HepG2 (cell line): Measurements from ENCODE around the gene ZNF331.

Experiments
- EP300 ChIP-seq, 3 experiments: sonication (generic) in 1 of 3; formaldehyde crosslinking in 1 of 3; IDR thresholded peaks; 2 replicates each; pipeline versions ENCODE4 v1.5.1 to v1.6.1; 2011 to 2020; ENCODE audit warnings: low read depth in 2 of 3, low read length in 2 of 3, borderline replicate concordance in 1 of 3, improper control_type of control experiment in 1 of 3, mild to moderate bottlenecking in 1 of 3, missing genetic modification reagents in 1 of 3, moderate library complexity in 1 of 3
- GTF2F1 ChIP-seq: fragments of 150-350 bp; IDR thresholded peaks from 2 replicates; pipeline ENCODE4 v1.6.1; 2014; ENCODE audit warnings: low read length
- HNRNPUL1 ChIP-seq: fragments of 200-400 bp; formaldehyde crosslinking; IDR thresholded peaks from 2 replicates; pipeline ENCODE4 v1.6.1; 2017; ENCODE audit warnings: low read depth, mild to moderate bottlenecking, low read length, moderate library complexity
- JDP2 ChIP-seq: sonication (generic); formaldehyde crosslinking; IDR thresholded peaks from 2 replicates; pipeline ENCODE4 v1.8.1; 2022; ENCODE audit warnings: missing genetic modification reagents, borderline replicate concordance
- NFE2L1 ChIP-seq: sonication (generic); formaldehyde crosslinking; IDR thresholded peaks from 2 replicates; pipeline ENCODE4 v1.4.0; 2020; ENCODE audit warnings: missing genetic modification reagents, mild to moderate bottlenecking, borderline replicate concordance
- SETDB1 ChIP-seq: sonication (generic); formaldehyde crosslinking; IDR thresholded peaks from 2 replicates; pipeline ENCODE4 v1.5.1; 2020; ENCODE audit warnings: missing genetic modification reagents, mild to moderate bottlenecking, borderline replicate concordance
- ZBTB21 ChIP-seq: sonication (generic); formaldehyde crosslinking; IDR thresholded peaks from 2 replicates; pipeline ENCODE4 v1.4.0; 2020; ENCODE audit warnings: missing genetic modification reagents
- ZNF563 ChIP-seq: sonication (generic); formaldehyde crosslinking; IDR thresholded peaks from 2 replicates; pipeline ENCODE4 v1.8.0; 2022; ENCODE audit warnings: mild to moderate bottlenecking, moderate library complexity, missing genetic modification reagents
- ZSCAN22 ChIP-seq: sonication (generic); formaldehyde crosslinking; IDR thresholded peaks from 2 replicates; pipeline ENCODE4 v1.4.0; 2020; ENCODE audit warnings: mild to moderate bottlenecking, missing genetic modification reagents
- TF ChIP-seq, protein P1 (sequence below): sonication (generic); formaldehyde crosslinking; IDR thresholded peaks from 2 replicates; pipeline ENCODE4 v1.4.0; 2020; ENCODE audit warnings: missing genetic modification reagents
- TF ChIP-seq, protein P2 (sequence below): sonication (generic); formaldehyde crosslinking; IDR thresholded peaks from 2 replicates; pipeline ENCODE4 v1.5.0; 2020; ENCODE audit warnings: mild to moderate bottlenecking, missing genetic modification reagents, moderate library complexity
- TF ChIP-seq, protein P3 (sequence below): sonication (generic); formaldehyde crosslinking; conservative IDR thresholded peaks from 2 replicates; pipeline ENCODE4 v1.4.0; 2020; ENCODE audit warnings: missing genetic modification reagents

DNA sequence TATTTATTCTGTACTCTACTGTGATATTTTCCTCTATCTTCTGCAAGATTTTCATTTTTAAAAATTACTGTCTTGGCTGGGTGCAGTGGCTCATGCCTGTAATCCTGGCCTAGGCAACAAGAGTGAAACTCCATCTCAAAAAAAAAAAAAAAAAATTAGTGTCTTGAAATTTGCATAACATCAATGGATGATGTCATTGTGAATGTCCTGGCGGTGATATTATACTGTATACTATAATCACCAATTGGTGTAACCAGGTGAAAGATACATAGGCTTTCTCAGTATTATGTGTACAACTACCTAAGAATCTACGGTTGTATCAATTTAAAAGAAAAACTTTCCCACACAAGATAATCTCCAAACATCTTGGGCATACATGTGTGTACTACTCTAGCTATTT is 15.2 kb downstream of the ZNF331 start:
- no peak for TF ChIP-seq JDP2 (CRISPR knock-in tag)
- TF ChIP-seq SETDB1 (CRISPR knock-in tag): no peak
- TF ChIP-seq NFE2L1 (CRISPR knock-in tag): no peak
- TF ChIP-seq, protein P1, sequence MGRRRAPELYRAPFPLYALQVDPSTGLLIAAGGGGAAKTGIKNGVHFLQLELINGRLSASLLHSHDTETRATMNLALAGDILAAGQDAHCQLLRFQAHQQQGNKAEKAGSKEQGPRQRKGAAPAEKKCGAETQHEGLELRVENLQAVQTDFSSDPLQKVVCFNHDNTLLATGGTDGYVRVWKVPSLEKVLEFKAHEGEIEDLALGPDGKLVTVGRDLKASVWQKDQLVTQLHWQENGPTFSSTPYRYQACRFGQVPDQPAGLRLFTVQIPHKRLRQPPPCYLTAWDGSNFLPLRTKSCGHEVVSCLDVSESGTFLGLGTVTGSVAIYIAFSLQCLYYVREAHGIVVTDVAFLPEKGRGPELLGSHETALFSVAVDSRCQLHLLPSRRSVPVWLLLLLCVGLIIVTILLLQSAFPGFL: no peak
- no peak for TF ChIP-seq EP300 (IDR thresholded peaks at IDR 0.05; ENCODE audit: low read depth in 2 of 2, low read length in 2 of 2)
- no peak for TF ChIP-seq EP300 (CRISPR knock-in tag; IDR thresholded peaks at IDR 0.05; ENCODE audit: borderline replicate concordance)
- TF ChIP-seq, protein P2, sequence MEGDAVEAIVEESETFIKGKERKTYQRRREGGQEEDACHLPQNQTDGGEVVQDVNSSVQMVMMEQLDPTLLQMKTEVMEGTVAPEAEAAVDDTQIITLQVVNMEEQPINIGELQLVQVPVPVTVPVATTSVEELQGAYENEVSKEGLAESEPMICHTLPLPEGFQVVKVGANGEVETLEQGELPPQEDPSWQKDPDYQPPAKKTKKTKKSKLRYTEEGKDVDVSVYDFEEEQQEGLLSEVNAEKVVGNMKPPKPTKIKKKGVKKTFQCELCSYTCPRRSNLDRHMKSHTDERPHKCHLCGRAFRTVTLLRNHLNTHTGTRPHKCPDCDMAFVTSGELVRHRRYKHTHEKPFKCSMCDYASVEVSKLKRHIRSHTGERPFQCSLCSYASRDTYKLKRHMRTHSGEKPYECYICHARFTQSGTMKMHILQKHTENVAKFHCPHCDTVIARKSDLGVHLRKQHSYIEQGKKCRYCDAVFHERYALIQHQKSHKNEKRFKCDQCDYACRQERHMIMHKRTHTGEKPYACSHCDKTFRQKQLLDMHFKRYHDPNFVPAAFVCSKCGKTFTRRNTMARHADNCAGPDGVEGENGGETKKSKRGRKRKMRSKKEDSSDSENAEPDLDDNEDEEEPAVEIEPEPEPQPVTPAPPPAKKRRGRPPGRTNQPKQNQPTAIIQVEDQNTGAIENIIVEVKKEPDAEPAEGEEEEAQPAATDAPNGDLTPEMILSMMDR (CRISPR knock-in tag): no peak
- no peak for TF ChIP-seq GTF2F1
- TF ChIP-seq ZBTB21: no peak
- no peak for TF ChIP-seq ZNF563 (CRISPR knock-in tag)
- no peak for TF ChIP-seq HNRNPUL1
- TF ChIP-seq, protein P3, sequence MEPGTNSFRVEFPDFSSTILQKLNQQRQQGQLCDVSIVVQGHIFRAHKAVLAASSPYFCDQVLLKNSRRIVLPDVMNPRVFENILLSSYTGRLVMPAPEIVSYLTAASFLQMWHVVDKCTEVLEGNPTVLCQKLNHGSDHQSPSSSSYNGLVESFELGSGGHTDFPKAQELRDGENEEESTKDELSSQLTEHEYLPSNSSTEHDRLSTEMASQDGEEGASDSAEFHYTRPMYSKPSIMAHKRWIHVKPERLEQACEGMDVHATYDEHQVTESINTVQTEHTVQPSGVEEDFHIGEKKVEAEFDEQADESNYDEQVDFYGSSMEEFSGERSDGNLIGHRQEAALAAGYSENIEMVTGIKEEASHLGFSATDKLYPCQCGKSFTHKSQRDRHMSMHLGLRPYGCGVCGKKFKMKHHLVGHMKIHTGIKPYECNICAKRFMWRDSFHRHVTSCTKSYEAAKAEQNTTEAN (CRISPR knock-in tag): no peak
- no peak for TF ChIP-seq ZSCAN22 (CRISPR knock-in tag)
